ENCODE data around the gene GABBR2. TPM values are rescaled to one million over a fixed set of nuclear protein-coding genes. Genes with fewer than 3 reads are reported as not detected.
"Not testable (repeated sequence)": the region's sequence is repeated elsewhere in the genome, so short reads cannot be mapped to it uniquely, and the experiment has no call there.

The GABBR2 gene
- total RNA-seq, 2 donors from 2014 or later: not detected

DNA sequence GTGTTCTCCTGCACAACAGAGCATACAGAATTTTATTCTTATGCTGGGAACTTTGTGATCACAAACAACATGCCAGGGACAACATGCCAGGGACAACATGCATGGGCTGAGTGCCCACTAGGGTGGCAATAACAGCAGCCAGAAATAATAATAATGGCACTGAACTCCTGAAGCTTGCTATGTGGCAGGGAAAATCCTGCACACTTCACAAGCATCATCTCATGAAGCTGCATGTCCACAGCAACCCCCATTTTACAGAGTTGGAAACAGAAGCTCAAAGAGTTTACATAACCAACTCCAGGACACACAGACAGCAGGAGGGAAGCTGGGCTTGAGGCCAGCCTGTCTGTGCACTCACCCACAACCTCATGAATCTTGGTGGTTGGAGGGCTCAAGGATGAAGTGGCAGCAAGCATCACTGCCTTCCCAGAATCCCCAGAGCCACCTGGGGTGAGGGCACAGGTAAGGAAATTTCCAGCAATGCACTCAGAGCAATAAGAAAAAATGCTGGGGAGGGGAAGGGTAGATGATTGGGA is 111.4 kb downstream of the GABBR2 start:
- H3K9me3 Mint-ChIP-seq: no peaks in the 10 kb centered on the region
- DNase-seq (ENCODE audit: low spot score in 2 of 2): no peak
- no peak overlapping the region for H3K27ac Mint-ChIP-seq
- no peak for ATAC-seq
- no peaks in the 10 kb centered on the region for H3K36me3 Mint-ChIP-seq

DNA sequence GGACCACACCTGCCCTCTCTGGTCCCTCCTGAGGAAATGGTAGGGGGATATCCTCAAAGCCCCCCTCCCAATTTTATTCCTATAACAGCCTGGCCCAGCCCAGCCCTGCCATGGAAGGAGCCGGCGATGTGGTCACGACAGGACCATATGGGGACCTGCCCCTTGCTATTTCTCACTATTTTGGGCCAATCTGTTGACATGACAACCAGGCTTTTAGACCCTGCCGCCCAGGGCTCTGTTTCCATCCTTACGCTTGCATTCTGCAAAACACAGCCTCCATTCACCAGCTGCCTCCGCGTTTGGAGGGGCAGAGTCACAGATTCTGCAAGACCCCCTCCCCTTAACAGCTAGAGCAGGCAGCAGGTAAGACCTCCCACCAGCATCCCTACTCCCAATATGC is 112.2 kb downstream of the GABBR2 start:
- Mint-ChIP-seq H3K27ac (no peak overlapping the region), H3K9me3 (no peaks in the 10 kb centered on the region), H3K36me3 (no peaks in the 10 kb centered on the region)
- DNase-seq (ENCODE audit: low spot score in 2 of 2) (no peak), ATAC-seq (no peak)

DNA sequence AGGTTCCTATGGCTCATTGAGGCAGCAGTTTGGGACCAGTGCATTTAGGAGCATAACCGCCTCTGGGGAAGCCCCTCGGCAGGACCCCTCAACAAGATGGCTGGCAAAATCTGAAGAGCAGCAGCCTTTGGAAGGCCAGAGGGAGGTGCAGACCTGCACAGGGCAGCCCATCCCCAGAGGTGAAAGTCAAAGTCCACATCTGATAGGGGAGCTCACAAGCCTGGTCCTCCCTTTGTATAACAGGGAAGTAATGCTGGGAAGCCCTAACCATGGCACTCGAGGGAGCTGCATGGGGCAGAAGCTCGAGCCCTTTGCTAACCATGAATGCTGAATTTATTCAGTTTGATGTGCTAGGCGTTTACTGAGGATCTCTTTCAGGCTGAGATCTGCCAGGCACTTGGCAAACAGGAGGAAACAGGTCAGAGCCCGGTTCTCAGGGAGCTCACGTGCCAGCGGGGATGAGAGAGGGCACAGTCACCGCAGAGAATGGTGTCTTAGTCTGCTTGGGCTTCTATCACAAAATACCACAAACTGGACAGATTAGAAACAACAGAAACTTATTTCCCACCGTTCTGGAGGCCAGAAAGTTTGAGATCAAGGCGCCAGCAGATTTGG is 114.1 kb downstream of the GABBR2 start:
- H3K36me3 Mint-ChIP-seq: no peaks in the 10 kb centered on the region
- no peaks in the 10 kb centered on the region for H3K9me3 Mint-ChIP-seq
- ATAC-seq (no peak), DNase-seq (ENCODE audit: low spot score in 2 of 2) (no peak)
- no peak overlapping the region for H3K27ac Mint-ChIP-seq

DNA sequence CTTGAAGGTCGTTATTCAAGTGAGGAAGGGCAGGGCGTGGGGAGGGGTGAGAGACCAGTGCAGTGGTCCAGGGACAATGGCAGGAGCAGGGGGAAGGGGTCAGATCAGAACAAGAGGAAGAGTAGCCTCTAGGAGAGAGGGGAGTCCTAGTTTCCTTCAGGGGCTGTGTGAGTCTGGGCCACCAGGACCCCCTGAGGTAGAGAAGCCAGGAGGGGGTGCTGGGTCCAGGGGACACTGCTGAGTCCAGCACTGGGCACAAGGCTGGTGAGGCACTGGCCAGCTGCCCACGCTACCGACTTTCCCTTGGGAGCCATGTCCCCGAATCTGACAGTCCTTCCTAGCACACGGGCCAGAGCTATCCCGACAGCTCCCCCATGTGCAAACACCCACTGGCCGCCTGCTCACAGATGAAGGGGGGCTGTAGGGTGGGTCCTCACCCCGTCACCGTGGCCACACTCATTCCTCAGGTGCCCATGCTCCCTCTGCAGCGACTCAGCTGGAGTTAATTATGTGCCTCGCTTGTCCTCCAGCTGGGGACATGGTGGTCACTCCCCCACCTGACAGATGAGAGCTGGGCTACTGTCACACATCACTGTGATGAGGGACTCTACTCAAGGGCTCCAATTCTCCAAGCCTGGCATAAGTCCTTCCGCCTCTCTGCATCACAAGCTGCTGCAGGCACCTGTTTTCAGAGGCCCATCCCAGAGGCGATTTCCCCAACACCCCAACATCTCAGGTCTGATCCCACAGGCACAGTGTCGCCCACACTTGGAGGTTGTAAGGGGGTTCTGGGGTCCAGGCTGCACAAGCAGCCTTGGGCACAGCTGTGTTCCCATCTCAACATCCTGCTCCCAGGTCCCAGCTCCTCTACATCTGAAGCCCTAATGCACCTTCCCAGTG is 115.1 kb downstream of the GABBR2 start:
- H3K36me3 Mint-ChIP-seq: no peaks in the 10 kb centered on the region

DNA sequence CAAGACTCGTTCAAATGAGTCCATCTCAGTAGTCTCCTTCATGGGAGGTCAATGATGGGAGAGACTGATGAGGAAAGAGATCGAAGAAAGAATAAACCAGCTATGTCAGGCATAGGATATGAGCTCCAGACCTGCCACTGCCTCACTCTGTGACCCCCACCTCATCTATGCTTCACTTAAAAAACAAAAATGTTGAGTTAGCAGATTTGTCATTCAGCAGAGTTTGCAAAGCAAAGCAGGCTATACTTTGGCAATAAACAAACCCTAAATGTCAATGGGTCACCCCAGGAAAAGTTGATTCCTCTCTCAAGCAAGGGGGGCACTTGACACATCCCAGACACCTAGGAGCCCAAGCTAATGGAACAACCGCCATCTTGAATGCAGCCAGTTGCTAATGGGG is 117.0 kb downstream of the GABBR2 start:
- H3K36me3 Mint-ChIP-seq: no peaks in the 10 kb centered on the region
- no peak overlapping the region for H3K27ac Mint-ChIP-seq

More for the DNA sequence above, 115.1 kb downstream of the GABBR2 start:
- Mint-ChIP-seq H3K27ac (no peak overlapping the region), H3K9me3 (no peaks in the 10 kb centered on the region)
- no peak for ATAC-seq
- no peak for DNase-seq (ENCODE audit: low spot score in 2 of 2)

DNA sequence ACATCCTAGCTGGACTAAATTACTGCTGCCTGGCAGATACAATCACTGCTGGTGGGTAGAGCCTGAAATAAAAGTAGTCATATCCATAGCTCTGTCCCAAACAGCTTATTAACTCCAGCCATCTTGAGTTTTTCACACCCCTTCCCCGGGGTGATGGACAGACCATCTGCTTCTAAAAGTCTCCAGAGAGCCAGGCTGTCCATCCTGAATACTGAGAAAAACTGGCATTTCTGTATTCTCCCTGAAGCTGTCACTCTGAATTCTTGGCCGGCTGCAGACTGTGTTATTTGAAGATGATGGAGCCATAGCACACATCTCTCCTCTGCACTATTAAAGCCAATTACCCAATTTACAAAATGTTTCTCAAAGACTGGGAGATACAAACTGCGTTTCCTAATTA is 118.6 kb downstream of the GABBR2 start:
- Mint-ChIP-seq H3K9me3 (no peaks in the 10 kb centered on the region), H3K27ac (no peak overlapping the region), H3K36me3 (no peaks in the 10 kb centered on the region)
- no peak for DNase-seq (ENCODE audit: low spot score in 2 of 2)
- ATAC-seq: no peak

More for the DNA sequence above, 117.0 kb downstream of the GABBR2 start:
- ATAC-seq (no peak), DNase-seq (ENCODE audit: low spot score in 2 of 2) (no peak)
- H3K9me3 Mint-ChIP-seq: no peaks in the 10 kb centered on the region

DNA sequence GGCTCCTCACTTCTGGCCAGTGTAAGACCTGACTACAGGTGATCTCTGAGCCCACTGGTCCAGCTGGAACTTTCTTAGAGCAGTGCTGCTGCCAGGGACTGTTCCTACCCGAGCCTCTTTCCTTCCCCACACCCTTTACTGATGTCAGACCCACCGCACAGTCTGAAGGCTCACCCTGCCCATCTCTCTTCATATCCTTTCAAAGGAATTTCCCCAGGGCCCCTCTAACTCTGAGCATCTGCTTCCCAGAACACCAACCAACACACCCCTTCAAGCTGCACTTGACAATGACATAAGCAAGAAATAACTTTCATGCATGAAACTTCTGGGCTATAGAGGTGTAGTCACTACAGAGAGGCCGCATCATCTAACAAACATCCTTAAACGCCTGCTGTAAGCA is 119.6 kb downstream of the GABBR2 start:
- no peaks in the 10 kb centered on the region for H3K9me3 Mint-ChIP-seq
- no peaks in the 10 kb centered on the region for H3K36me3 Mint-ChIP-seq
- DNase-seq (ENCODE audit: low spot score in 2 of 2): no peak
- no peak overlapping the region for H3K27ac Mint-ChIP-seq
- ATAC-seq: no peak

DNA sequence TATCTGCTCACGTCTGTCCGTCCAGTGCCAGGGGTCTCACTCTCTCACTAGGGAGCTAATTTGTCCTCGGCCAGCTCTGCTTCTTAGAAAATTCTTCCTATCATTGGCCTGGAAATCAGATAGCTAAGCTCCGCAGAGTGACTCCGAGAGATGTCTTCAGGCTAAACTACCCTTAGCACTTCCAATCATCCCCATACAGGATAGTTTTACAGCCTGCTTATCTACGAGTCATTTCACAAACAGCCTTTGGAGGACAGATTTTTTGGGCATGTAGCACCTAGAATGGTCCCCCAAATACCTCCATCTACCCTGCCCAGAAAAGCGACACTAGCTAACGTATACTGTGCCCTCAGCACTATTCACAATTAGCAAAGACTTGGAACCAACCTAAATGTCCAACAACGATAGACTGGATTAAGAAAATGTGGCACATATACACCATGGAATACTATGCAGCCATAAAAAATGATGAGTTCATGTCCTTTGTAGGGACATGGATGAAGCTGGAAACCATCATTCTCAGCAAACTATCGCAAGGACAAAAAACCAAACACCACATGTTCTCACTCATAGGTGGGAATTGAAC is 123.8 kb downstream of the GABBR2 start:
- not testable (repeated sequence) for DNase-seq (ENCODE audit: low spot score in 2 of 2); H3K36me3 Mint-ChIP-seq; H3K9me3 Mint-ChIP-seq; H3K27ac Mint-ChIP-seq; ATAC-seq

DNA sequence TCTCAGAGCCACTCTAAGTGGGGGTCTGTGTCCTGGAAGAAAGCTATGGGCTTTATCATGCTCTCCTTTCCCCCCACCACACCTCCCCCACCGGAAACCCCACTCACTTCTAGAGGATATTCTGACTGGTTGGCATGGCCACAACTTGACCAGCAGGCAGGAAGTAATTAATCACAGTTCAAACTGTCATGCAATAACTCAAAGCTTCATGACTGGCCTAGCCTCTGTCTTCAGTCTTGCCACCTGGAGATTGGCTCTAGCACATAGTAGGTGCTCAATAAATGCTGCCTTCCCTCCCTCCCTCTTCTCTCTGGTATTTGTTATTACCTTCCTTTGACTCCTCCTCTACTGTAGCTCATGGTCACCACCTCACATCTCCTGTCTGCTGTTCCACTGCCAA is 124.7 kb downstream of the GABBR2 start:
- ATAC-seq: peak; percentile 52 to 68
- no peak overlapping the region for H3K27ac Mint-ChIP-seq
- no peaks in the 10 kb centered on the region for H3K9me3 Mint-ChIP-seq
- DNase-seq (ENCODE audit: low spot score in 2 of 2): no peak
- H3K36me3 Mint-ChIP-seq: no peaks in the 10 kb centered on the region

DNA sequence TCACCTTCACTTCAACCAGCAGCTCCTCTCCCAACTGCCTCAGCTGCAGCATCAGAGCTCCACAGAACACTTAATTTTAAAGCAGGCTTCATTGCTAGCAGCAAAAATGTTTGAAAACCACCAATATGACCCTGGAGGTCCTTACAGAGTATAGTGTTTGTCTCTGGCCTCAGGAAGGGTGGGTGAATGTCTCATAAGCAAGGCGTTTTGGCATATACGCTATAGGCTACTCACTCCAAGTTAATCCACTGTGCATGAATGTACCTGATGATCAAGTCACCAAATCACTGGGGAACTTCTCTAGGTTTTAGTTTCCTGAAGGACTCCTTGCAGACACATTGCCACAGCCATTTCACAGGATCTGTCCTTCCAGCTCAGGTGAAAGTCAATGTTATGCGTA is 125.3 kb downstream of the GABBR2 start:
- Mint-ChIP-seq H3K27ac (no peak overlapping the region), H3K36me3 (no peaks in the 10 kb centered on the region), H3K9me3 (no peaks in the 10 kb centered on the region)
- ATAC-seq: no peak
- DNase-seq (ENCODE audit: low spot score in 2 of 2): no peak

DNA sequence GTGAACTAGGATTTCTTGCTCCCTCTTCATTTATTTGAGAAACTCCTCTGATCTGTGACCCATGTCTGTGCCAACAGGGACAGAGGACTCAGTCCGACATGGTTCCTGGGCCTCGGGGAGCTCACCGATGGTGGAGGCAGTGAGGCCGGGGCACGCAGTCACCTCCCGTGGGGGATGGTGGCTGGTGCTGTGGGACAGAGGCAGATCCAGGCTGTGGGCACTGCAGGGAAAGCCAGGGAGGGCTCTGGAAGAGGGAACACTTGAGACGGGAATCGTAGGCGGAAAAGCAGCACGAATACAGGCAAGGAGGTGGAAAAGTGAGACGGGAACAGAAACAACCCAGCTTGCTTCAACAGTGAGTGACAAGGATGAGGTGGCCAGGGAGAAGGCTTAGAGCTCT is 127.8 kb downstream of the GABBR2 start:
- Mint-ChIP-seq H3K27ac (no peak overlapping the region), H3K9me3 (no peaks in the 10 kb centered on the region), H3K36me3 (no peaks in the 10 kb centered on the region)
- DNase-seq (ENCODE audit: low spot score in 2 of 2) (no peak), ATAC-seq (no peak)

DNA sequence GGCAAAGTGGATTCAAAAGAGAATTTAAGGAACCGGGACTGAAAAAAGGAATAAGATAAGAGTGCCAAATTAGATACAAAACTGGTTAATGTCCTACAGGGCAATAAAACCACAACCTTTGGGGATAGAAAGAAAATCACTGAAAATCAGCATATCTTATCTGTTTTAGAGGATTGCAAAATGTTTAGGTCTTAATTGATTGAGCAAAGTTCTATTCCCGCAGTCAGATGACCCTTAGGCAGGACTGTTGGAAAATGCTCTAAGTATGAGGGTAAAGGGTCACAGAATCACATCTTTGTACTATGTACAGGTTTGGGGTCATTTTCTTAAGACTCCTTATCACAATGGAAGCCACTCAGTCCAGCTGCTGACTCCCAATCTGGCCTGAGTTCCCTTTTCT is 129.0 kb downstream of the GABBR2 start:
- no peak overlapping the region for H3K27ac Mint-ChIP-seq
- DNase-seq (ENCODE audit: low spot score in 2 of 2) (no peak), ATAC-seq (no peak)
- H3K9me3 Mint-ChIP-seq: no peaks in the 10 kb centered on the region
- no peaks in the 10 kb centered on the region for H3K36me3 Mint-ChIP-seq

DNA sequence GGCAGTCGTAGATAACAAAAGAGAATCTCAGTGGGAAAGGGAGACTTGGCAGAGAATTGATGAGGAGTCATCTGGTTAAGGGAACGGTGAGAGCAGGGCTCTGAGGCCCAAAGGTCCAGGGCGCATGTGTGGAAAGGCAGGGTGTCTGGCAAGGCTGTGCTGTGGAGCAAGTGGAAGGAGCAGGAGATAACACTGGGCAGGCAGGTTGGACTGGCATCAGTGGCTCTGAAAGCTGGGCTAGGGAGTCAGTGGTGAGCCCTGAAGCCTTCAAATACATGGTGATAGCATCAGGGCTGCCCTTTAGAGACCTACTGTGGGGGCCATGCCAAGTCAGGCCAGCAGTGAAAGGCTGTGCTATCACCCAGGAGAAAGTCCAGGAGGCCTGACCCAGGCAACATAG is 131.3 kb downstream of the GABBR2 start:
- H3K9me3 Mint-ChIP-seq: no peaks in the 10 kb centered on the region
- no peak for DNase-seq (ENCODE audit: low spot score in 2 of 2)
- H3K27ac Mint-ChIP-seq: no peak overlapping the region
- no peaks in the 10 kb centered on the region for H3K36me3 Mint-ChIP-seq
- no peak for ATAC-seq

DNA sequence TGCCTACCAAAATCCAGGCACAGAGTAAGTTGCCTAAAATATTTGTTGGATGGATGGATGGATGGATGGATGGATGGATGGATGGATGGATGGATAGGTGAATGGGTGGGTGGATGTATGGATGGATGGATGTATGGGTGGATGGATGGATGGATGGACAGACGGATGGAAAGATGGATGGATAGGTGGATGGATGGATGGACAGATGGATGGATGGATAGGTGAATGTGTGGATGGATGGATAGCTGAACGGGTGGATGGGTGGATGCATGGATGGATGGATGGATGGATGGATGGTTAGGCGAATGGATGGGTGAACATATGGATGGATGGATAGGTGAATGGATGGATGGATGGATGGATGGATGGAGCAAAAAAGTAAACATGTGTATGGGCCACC is 131.9 kb downstream of the GABBR2 start:
- Mint-ChIP-seq H3K36me3 (no peaks in the 10 kb centered on the region), H3K27ac (no peak overlapping the region), H3K9me3 (no peaks in the 10 kb centered on the region)
- ATAC-seq: no peak
- no peak for DNase-seq (ENCODE audit: low spot score in 2 of 2)

DNA sequence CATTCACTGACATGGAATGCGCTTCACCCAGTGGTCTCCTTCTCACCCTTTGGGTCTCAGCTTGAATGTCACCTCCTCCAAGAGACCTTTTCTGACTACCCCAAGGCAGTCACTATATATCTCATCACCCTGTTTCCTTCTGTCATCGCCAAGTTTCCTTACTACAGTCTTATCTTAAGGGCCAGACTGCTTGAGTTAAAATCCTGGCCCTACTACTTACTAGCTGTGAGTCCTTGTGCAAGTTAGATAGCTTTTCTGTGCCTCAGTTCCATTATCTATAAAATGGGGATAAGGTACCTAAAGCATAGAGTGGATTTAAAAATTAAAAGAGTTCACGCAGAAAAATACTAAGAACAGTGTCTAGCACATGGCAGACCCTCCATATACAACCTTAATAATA is 132.4 kb downstream of the GABBR2 start:
- H3K9me3 Mint-ChIP-seq: no peaks in the 10 kb centered on the region

DNA sequence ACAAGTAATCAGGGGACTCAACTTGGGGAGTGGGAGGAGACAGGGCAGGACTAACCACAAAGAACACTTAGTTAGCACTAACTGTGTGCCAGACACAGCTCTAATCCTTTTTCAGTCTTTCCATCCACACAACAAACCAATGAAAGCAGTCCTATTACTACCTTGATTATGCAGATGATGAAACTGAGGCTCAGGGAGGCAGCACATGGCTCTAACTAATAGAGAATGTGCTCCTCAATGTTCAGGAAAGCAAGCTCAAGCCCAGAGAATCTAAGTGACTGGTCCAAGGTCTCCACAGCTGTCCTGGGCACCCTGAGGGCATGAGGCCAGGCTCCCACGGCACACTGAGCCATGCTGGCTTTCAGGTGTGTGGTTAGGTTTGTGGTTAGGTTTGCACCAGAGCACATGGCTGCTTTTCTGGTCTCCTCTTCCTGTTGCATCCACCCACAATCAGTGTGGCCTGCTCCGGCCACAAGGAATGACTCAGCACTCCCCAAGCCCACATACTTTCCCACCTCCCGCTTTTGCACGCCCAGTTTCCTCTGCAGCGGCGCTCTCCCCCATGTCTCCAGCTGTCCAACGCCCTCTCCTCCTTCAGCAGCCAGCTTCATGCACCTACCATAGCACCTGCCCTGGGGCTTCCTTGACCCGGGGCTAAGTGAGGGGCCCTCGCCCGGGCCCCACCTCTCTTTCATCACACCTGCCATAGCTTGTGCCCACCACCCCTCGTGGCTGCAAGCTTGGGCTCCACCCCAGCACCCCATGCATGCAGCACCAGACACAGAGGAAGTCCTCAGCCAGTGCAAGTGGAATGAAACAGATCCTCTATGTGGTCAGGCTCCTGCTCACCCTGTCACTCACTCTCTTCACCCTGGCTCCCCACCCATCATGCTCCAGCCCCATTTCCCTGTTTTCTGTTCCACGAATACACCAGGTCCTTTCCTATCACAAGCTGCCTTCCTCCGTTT is 133.1 kb downstream of the GABBR2 start:
- peak overlapping the region; percentile 47 to 50 for H3K27ac Mint-ChIP-seq
- ATAC-seq (peak; percentile 82 to 93), DNase-seq (ENCODE audit: low spot score in 2 of 2) (peak; percentile 21 to 68)
- no peaks in the 10 kb centered on the region for H3K9me3 Mint-ChIP-seq
- no peaks in the 10 kb centered on the region for H3K36me3 Mint-ChIP-seq

More for the DNA sequence above, 132.4 kb downstream of the GABBR2 start:
- Mint-ChIP-seq H3K36me3 (no peaks in the 10 kb centered on the region), H3K27ac (peak overlapping the region in 1 of 2 donors; percentile 50)
- no peak for DNase-seq (ENCODE audit: low spot score in 2 of 2)
- peak; percentile 6 to 43 for ATAC-seq
